NB4 (cell line): ENCODE measurements around the gene WDR83.

Source experiments
- MYC ChIP-seq: IDR thresholded peaks from 2 replicates; pipeline ENCODE4 v1.6.1; 2011; ENCODE audit warnings: low read depth, low read length
- POLR2A ChIP-seq: IDR thresholded peaks from 2 replicates; pipeline ENCODE4 v1.6.1; 2011; ENCODE audit warnings: mild to moderate bottlenecking; ENCODE audit not compliant: insufficient read length; ENCODE audit errors: extremely low read depth
- TF ChIP-seq, protein P1 (sequence below): IDR thresholded peaks from one replicate; pipeline ENCODE4 v1.5.1; 2012; ENCODE audit warnings: low read depth, low read length

- TF ChIP-seq, protein P1, sequence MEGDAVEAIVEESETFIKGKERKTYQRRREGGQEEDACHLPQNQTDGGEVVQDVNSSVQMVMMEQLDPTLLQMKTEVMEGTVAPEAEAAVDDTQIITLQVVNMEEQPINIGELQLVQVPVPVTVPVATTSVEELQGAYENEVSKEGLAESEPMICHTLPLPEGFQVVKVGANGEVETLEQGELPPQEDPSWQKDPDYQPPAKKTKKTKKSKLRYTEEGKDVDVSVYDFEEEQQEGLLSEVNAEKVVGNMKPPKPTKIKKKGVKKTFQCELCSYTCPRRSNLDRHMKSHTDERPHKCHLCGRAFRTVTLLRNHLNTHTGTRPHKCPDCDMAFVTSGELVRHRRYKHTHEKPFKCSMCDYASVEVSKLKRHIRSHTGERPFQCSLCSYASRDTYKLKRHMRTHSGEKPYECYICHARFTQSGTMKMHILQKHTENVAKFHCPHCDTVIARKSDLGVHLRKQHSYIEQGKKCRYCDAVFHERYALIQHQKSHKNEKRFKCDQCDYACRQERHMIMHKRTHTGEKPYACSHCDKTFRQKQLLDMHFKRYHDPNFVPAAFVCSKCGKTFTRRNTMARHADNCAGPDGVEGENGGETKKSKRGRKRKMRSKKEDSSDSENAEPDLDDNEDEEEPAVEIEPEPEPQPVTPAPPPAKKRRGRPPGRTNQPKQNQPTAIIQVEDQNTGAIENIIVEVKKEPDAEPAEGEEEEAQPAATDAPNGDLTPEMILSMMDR: no peak
- TF ChIP-seq POLR2A (no peak), MYC (no peak)
These were observed 48.5 kb downstream of the WDR83 start for GRCh38 chr19:12715102-12715501.
